Middle frontal gyrus (tissue), 1 donor: ENCODE measurements around the gene FLRT2.

Experiments used
- DNase-seq: peaks from one replicate; pipeline ENCODE4 v3.0.0-alpha.2; 2015; ENCODE audit warnings: low spot score; ENCODE audit errors: extremely low spot score

Gene FLRT2

GRCh38 chr14:85556267-85556666 is 26.3 kb downstream of the FLRT2 start:
- DNase-seq = no peak

GRCh38 chr14:85558505-85558904 is 28.6 kb downstream of the FLRT2 start:
- no peak for DNase-seq

- DNase-seq = no peak
Measured at GRCh38 chr14:85562630-85563029, 32.7 kb downstream of the FLRT2 start.

GRCh38 chr14:85564841-85565527 is 35.0 kb downstream of the FLRT2 start:
- DNase-seq = no peak

GRCh38 chr14:85565862-85566296 is 35.9 kb downstream of the FLRT2 start:
- no peak for DNase-seq

GRCh38 chr14:85566603-85567002 is 36.7 kb downstream of the FLRT2 start:
- DNase-seq = no peak

- DNase-seq = no peak
Measured at GRCh38 chr14:85572011-85572410, 42.1 kb downstream of the FLRT2 start.

- no peak for DNase-seq
Measured at GRCh38 chr14:85572845-85573244, 42.9 kb downstream of the FLRT2 start.

- no peak for DNase-seq
Measured at GRCh38 chr14:85573406-85573805, 43.5 kb downstream of the FLRT2 start.

- no peak for DNase-seq
Measured at GRCh38 chr14:85574853-85575616, 45.1 kb downstream of the FLRT2 start.

- DNase-seq = no peak
Measured at GRCh38 chr14:85575617-85575898, 45.6 kb downstream of the FLRT2 start.

GRCh38 chr14:85576218-85576617 is 46.3 kb downstream of the FLRT2 start:
- no peak for DNase-seq

GRCh38 chr14:85576848-85577542 is 47.1 kb downstream of the FLRT2 start:
- no peak for DNase-seq

- DNase-seq = no peak
Measured at GRCh38 chr14:85577543-85578114, 47.7 kb downstream of the FLRT2 start.

- no peak for DNase-seq
Measured at GRCh38 chr14:85578357-85578756, 48.4 kb downstream of the FLRT2 start.

- no peak for DNase-seq
Measured at GRCh38 chr14:85578930-85579329, 49.0 kb downstream of the FLRT2 start.

GRCh38 chr14:85579942-85580341 is 50.0 kb downstream of the FLRT2 start:
- no peak for DNase-seq

GRCh38 chr14:85580536-85581140 is 50.7 kb downstream of the FLRT2 start:
- no peak for DNase-seq

- no peak for DNase-seq
Measured at GRCh38 chr14:85581691-85582090, 51.7 kb downstream of the FLRT2 start.

- DNase-seq = no peak
Measured at GRCh38 chr14:85583380-85583779, 53.4 kb downstream of the FLRT2 start.

GRCh38 chr14:85584481-85584880 is 54.5 kb downstream of the FLRT2 start:
- DNase-seq = no peak
